Measurements from ENCODE around the gene RAB40B.

RAB40B gene

GRCh38 chr17:82718986-82719685 lies 20.6 kb upstream of the RAB40B start:
- in situ Hi-C loops (cut with MboI; ENCODE audit: low sequenced_read_pairs): no loop called here

GRCh38 chr17:82716203-82717010 lies 17.9 kb upstream of the RAB40B start, which contains the start of gene FN3KRP:
TSS of gene FN3KRP (plus strand) at chr17:82716706. CDS start at chr17:82716756, 50 bp downstream.
- in situ Hi-C loops (cut with MboI; ENCODE audit: low sequenced_read_pairs): no loop called here

- in situ Hi-C loops (cut with MboI; ENCODE audit: low sequenced_read_pairs): no loop called here
Observed at GRCh38 chr17:82713071-82713723, 14.7 kb upstream of the RAB40B start.

GRCh38 chr17:82710499-82711232 lies 12.2 kb upstream of the RAB40B start:
- in situ Hi-C loops (cut with MboI; ENCODE audit: low sequenced_read_pairs): no loop called here

- in situ Hi-C loops (cut with MboI; ENCODE audit: low sequenced_read_pairs): no loop called here
Observed at GRCh38 chr17:82709676-82710498, 11.4 kb upstream of the RAB40B start.

GRCh38 chr17:82709024-82709675 lies 10.7 kb upstream of the RAB40B start:
- in situ Hi-C loops (cut with MboI; ENCODE audit: low sequenced_read_pairs): no loop called here

- in situ Hi-C loops (cut with MboI; ENCODE audit: low sequenced_read_pairs): no loop called here
Observed at GRCh38 chr17:82705756-82706155, 7.3 kb upstream of the RAB40B start.

- in situ Hi-C loops (cut with MboI; ENCODE audit: low sequenced_read_pairs): no loop called here
Observed at GRCh38 chr17:82704886-82705285, 6.4 kb upstream of the RAB40B start.

- in situ Hi-C loops (cut with MboI; ENCODE audit: low sequenced_read_pairs): no loop called here
Observed at GRCh38 chr17:82703935-82704865, 5.7 kb upstream of the RAB40B start.

- in situ Hi-C loops (cut with MboI; ENCODE audit: low sequenced_read_pairs): no loop called here
Observed at GRCh38 chr17:82703036-82703745, 4.7 kb upstream of the RAB40B start.

- in situ Hi-C loops (cut with MboI; ENCODE audit: low sequenced_read_pairs): no loop called here
Observed at GRCh38 chr17:82702231-82702927, 3.9 kb upstream of the RAB40B start.

GRCh38 chr17:82699551-82699950 lies 1.1 kb upstream of the RAB40B start:
- in situ Hi-C loops (cut with MboI; ENCODE audit: low sequenced_read_pairs): no loop called here

GRCh38 chr17:82698974-82699442 lies 510 bp upstream of the RAB40B start:
- in situ Hi-C loops (cut with MboI; ENCODE audit: low sequenced_read_pairs): no loop called here

- in situ Hi-C loops (cut with MboI; ENCODE audit: low sequenced_read_pairs): no loop called here
Observed at GRCh38 chr17:82697808-82698064, 762 bp downstream of the RAB40B start.

GRCh38 chr17:82696916-82697807 lies 1.3 kb downstream of the RAB40B start:
- in situ Hi-C loops (cut with MboI; ENCODE audit: low sequenced_read_pairs): no loop called here

GRCh38 chr17:82696259-82696658 lies 2.2 kb downstream of the RAB40B start:
- in situ Hi-C loops (cut with MboI; ENCODE audit: low sequenced_read_pairs): no loop called here
